GM18907 (cell line): ENCODE measurements around the gene OVOL1.
"Not testable (repeated sequence)": the region's sequence is repeated elsewhere in the genome, so short reads cannot be mapped to it uniquely, and the experiment has no call there.

ENCODE experiments used
- ATAC-seq: cut with Tn5 transposase; IDR thresholded peaks from one replicate; pipeline ENCODE4 v1.9.1; 2021; ENCODE audit warnings: mild to moderate bottlenecking, moderate library complexity; ENCODE audit not compliant: unreplicated experiment

The OVOL1 gene

DNA sequence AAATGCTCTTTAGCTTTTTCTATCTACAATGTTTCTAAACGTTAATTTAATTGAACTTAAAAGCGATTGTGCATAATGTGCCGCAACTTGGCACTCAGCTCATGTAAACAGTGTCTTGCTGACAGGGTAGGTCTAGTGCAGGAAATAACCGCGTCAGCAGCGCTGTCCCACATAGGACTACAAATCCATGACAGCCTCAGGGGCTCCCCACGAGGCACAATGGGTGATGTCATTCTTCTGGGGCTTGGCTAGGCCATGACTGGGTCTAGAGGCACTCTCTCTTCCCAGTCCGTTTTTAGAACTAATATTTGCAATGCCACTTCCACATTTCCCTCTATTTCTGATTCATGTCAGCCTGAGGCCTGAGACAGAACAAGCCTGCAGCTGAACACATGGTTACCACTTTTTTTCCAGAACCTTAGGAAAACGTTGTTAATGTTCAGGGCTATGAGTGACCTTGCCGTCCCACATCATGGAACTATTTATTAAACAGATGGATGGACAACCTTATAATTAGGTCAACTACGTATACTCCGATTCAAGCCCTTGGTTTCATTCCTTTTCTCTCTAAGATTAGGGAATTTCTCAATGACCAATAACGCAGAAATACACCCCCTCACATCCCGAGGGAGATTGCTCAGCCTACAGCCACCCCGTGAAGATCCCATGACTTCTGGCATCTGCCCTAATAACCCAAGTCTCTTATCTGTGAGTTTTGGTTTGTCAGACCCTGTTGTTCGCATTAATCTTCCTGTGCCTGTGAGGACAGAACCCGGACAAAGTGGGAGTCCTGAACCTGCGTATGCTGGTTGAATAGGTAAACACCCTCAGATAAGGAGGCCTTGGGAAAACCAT is 27.5 kb downstream of the OVOL1 start:
- ATAC-seq: no peak

DNA sequence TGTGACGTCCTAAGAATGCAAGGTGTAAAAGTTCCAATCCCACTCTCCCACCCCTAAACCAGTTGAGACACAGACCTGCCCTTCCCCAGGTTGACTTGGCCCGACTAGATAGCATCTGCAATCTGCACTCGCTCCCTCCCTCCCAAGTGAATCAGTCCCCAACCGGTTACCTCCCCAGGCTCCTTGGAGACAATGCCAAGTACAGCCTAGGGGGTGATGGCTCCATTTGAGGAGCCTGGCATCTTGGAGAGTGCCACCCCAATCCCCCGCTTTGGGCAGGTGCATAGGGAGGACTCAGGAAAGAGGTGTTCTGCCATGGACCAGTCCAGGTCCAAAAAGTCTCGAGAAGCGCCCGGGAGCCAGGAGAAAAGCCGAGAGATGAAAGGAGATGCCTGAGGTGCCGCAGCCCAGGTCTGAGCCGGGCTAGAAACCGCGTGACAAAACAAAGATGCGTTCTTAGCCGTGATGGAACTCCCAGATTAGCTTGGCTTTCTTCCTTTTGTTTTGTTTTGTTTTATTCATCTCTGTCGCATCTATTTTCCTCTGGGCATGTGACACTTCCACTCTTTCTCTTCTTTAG is 28.2 kb downstream of the OVOL1 start:
- ATAC-seq: no peak

DNA sequence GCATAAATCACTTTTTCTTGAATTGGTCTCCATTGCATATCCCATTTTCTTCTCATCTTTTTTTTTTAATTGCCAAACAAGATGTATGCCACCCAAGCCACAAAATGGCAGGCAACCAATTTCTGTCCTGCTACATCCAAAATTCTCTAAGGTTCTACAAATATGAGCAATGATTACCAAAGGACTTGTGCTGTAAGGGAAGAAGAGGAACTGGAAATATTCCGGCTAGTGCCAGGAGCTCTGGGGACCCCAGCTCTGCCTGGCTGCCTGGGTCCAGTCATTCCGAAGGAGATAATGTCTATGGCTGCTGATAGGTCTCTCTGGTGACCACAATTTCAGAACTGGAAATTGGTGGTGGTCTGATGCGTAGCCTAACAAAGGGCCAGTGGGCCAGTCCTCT is 29.8 kb downstream of the OVOL1 start:
- no peak for ATAC-seq

DNA sequence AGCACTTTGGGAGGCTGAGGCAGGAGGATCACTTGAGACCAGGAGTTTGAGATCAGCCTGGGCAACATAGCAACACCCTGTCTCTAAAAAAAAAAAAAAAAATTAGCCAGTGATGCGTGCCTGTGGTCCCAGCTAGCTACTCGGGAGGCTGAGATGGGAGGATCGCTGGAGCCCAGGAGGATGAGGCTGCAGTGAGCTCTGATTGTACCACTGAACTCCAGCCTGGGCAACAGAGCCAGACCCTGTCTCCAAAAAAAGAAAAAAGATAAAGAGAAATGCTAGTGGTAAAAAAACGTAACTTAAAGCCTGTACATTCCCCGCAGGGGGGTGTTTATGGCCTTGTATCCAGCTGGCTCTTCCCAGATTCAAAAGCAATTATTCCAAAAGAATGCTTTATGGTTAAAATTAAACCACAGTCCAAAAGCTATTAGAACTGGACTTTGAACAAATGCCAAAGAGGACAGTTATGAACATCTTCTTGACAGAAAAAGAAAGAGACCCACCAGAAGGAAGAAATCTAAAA is 30.5 kb downstream of the OVOL1 start:
- ATAC-seq: no peak

DNA sequence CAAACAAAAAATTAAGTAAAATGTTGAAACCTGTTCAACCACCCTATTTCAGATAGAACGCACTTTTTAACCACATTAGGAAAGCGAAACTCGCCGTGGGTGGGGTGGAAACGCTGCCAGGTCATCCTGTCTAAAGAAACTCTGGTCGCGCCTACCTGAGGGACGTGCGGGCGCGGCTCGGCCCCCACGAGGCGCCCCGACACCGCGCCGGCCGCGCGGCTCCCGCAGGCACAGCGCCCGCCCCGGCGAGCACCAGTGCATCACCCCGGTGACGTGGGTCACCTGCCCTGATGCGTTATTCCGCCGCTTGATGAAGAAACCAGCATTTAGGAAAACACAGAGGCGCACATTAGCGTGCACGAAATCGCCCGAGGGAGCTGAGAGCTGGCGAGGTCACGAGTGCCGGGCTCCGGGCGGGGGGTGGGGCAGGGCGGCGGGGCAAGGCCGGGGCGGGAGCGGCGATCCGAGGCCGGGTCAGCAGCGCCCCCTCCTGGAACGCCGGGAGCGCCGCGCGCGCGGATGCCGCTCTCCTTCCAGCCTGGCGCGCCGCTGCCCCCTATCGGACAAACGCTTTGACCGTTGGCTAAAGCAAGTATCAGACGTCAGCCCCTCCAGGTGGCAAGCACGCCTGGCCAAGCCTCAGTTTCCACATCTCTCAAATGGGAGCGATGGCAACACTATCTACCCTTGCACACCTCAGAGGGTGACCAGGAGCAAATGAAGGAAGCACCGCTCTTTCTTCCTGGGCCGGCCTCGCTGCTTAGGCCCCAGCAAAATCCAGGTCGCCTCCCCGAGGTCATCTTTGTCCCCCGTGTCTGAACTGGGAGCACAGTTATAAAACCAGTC is 31.2 kb downstream of the OVOL1 start:
- peak; percentile 86 for ATAC-seq

DNA sequence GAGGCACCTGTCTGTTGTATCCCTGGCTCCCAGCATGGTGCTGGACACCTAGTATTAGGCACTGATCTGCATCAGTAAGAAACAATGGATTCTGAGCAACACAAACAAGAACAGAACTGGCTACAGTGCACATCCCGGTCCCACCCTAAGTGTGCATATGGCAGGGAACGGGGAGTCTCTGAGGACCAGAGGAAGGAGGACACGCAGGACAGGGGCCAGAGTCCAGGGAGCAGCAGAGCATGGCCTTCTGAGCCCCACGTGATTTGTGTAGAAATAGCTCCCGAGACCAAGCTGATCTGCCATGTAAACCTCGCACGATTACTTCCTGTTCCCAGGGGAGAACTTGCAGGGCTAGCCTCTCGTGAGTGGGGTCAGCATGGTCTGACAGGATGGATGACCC is 34.2 kb downstream of the OVOL1 start:
- ATAC-seq: no peak

DNA sequence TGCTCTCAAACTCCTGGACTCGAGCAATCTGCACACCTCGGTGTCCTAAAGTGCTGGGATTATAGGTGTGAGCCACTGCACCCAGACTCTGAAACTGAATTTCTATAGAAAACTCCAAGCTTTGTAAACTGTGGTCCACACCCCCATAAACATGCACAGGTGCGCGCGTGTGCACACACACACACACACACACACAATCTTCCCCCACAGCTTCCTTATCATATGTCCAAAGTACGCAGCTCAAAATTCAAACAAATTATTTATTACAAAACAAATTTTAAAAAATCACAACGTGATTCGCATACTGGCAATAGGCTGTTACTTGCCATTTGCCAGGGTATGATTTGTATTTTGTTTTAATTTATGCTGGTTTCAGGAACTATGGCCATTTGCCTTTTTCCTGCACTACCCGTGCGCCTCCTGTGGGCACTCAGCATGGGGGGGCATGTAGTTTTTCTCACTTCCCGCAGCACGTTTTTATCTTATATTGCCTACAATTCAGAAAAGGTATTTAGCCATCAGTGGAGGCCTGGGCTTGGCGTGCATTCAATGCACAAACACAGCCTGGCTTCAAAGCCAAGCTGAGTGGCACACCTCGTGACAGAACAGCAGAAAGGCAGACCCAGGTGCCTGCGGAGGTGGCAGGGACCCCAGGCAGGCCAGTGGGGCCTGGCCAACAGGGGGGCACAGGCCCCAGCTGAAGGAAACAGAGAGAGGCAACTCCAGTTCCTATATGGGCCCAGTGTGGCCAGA is 36.1 kb downstream of the OVOL1 start:
- ATAC-seq: no peak

DNA sequence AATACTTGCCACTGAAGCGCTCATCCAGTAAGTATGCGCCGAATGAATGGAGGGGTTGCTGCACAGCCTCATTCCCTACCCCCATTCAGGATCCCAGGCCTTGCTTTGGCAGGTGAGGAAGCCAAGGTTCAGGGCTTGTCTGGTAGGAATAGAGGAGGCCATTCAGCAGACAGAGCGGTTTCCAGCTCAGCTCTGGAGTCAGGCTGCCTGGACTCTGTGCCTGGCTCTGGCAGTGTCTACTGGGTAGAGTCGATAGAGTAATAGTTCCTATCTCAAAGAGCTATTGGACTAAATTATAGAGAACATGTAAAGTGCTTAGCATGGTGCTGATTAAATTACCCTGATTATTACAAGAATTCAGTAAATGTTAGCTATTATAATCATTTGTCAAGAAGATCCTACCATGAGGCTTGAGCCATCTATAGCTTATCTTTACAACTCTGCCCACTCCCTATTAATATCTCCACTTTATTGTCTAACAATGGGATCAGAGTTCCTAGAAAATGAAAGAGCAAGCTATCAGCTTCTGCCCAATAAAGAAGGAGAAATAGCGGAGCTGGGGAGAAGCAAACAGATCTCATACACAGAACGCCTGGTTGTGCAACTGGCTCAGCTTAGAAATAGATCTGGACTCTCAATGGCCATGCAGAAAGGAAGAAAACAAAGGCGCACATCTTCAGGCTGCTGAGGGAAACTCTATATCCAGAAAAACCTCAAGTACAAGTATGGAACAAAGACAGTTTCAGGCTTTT is 40.3 kb downstream of the OVOL1 start:
- ATAC-seq: no peak

DNA sequence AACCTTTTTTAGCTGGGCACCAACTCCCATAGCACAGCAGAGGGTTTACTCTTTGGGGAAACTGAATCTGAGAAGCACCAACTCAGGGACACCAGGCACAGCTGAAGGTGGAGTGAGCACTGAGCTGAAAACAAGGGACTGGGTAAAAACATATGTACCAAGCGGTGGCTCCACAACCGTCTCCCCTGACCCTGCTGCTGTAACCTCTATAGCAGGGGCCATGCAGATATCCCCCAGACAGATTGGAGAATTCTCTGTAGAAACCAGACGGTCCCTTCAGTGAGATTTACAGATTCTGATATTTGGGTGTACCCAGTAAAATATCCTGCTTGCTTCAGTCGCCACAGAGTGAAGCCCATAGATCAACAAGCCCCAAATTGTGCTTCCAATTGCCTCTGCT is 42.6 kb downstream of the OVOL1 start:
- ATAC-seq: no peak

DNA sequence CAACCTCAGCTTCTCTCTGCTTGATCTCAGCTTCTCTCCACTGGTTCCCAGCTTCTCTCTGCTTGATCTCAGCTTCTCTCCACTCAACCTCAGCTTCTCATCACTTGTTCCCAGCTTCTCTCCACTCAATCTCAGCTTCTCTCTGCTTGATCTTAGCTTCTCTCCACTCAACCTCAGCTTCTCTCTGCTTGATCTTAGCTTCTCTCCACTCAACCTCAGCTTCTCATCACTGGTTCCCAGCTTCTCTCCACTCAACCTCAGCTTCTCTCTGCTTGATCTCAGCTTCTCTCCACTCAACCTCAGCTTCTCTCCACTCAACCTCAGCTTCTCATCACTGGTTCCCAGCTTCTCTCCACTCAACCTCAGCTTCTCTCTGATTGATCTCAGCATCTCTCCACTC is 45.4 kb downstream of the OVOL1 start:
- not testable (repeated sequence) for ATAC-seq

DNA sequence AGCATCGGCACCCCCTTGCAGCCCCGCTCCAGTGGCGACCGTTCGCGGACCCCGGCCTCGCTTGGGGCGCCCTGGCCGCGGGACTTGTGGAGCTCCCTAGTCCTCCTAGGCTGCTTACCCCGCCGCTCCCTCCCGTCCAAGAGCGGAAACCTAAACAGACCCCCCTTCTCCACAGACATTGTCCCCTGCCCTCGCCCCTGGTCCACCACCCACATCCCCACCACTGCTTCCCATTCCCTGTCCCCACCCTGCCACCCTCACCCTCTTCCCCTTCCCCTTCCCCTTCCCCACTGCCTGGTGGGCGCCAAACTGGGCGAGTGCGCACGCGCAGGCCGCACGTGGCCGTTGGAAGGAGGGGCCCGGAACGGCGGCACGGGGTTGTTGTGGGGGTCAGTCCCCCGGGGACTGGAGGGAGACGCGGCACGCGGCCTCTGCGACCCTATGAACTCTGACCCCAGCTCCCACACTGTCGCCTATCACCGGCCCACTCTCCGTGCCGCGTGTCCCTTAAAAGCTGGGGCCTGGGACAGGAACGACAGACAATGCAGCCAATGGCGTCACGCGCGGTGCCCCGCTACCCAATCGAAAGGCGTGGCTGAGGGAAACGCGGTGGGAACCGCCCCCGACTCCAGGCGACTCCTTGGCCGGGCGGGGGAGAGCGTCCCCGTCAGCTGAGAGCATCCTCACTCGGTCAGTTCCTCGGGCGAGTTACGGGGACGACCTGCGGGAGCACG is 46.6 kb downstream of the OVOL1 start, which contains the start of gene SNX32:
Gene SNX32, plus strand, starts transcription at position 667 of the 734 bp plus-strand sequence. CDS start 103 bp downstream, outside the sequence.
- ATAC-seq: peak; percentile 93

DNA sequence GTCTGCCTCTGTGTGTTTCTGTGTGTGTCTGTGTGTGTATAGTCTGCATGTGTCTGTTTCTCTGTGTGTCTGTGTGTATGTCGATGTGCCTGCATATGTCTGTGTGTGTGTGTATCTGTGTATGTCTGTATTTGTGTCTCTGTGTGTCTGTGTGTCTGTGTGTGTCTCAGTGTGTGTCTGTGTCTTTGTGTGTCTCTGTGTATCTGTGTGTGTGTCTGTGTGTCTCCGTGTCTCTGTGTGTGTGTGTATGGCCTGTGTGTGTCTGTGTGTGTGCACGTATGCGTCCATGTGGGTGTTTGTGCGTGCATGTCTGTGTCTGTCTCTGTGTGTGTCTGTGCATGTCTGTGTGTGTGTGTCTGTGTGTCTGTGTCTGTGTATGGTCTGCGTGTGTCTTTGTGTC is 47.3 kb downstream of the OVOL1 start:
- ATAC-seq: no peak

DNA sequence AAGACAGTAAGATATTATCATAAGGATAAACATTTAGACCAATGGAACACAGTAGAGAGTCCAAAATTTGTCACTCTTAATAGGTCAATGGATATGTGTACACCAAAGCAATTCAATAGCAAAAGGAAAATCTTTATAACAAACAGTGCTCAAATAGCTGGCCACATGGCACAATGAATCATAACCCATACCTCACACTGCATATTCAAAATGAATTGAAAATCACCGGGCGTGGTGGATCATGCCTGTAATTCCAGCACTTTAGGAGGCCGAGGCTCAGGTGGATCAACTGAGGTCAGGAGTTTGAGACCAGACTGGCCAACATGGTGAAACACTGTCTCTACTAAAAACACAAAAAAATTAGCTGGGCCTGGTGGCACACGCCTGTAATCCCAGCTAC is 55.3 kb downstream of the OVOL1 start:
- no peak for ATAC-seq

DNA sequence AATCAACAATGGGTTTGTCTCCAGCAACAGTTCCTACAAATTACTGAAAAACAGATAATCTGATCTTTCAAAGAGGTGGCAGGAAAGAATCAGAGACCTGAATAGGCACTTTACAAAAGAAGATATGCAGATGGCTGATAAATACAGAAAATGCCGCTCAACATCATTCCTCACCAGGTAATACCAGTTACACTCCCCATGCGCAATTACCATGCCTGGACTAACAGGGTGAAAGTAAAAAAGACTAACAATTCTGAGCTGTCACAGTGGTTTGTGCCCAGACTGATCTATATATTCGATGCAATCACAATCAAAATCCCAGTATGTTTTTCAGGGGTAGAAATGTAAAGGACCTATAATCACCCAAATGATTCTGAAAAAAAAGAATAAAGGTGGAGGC is 56.9 kb downstream of the OVOL1 start:
- no peak for ATAC-seq

DNA sequence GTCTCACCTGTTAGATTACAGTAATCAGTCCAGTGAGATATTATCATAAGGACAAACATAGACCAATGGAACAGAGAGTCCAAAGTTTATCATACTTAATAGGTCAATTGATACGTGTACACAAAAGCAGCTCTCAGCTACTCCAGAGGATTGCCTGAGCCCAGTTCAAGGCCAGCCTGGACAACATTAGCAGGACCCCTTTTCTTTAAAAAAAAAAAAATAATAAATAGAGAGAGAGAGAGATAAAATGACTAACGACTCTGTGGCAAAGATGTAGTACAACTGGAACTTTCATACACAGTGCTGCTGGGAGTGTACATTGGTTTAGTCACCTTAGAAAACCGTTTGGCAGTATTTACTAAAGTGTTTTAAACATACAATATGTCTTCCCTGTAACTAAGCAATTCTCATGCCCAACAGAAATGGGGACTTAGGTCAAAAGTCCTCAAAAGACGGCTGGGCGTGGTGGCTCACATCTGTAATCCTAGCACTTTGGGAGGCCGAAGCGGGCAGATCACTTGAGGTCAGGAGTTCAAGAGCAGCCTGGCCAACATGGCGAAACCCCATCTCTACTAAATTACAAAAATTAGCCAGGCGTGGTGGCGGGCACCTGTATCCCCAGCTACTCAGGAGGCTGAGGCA is 57.5 kb downstream of the OVOL1 start:
- ATAC-seq: no peak
